HL-60/S4 (cell line): ENCODE data around the gene NT5C.

Experiments
- in situ Hi-C: fragments of 300-500 bp; cut with MboI; formaldehyde crosslinking; loops from 2 replicates; pipeline ENCODE4 v1.14.3; 2022; ENCODE audit warnings: low sequenced_read_pairs

Gene NT5C

DNA sequence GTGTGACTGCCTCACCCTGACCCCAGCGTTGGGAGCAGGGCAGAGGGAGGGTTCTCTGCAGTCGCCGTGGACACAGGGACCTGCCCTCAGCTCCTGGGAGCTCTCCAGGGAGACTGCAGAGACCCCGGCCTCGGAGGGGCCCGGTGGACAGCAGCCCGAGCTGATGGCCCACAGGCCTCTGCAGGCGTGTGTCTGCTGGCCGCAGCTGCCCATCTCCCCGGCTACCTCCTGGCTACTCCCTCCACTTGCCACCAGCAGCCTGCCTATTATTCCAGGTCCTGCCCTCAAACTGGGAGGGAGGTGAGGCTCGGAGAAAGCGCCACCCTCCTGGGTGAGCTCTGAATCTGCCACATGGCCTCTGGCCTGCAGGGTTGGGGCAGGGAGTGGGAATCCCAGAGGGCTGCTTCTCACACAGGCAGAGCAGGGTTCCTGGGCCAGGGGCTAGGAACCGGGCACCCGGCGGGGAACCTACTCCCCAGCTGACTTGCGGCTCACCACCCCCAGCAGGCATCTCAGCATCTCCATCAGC is 36.6 kb downstream of the NT5C start:
- in situ Hi-C loops: no loop called here

DNA sequence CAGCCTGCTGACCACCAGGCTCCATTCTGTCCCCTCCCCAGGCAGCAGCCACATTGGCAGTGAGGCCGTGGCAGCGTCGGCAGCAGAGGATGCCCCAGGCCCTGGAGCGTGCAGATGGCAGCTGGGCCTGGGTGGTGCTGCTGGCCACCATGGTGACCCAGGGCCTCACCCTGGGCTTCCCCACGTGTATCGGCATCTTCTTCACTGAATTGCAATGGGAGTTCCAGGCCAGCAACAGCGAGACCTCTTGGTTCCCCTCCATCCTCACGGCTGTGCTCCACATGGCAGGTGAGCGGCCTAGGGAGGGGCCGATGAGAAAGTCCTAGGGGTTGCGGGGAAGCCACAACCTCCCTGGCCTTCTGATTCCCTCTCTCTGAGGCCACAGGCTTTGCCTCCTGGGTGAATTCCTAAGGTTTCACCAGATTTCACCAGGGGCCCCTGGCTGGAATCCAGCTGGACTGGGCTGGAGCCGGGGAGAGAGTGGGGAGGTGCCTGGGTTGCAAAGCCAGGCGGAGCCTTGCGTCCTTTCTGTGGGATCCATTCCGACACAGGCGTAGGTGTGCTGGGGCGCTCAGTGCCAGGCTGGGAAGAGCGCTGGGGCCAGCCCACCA is 37.9 kb downstream of the NT5C start:
- in situ Hi-C loops: no loop called here

DNA sequence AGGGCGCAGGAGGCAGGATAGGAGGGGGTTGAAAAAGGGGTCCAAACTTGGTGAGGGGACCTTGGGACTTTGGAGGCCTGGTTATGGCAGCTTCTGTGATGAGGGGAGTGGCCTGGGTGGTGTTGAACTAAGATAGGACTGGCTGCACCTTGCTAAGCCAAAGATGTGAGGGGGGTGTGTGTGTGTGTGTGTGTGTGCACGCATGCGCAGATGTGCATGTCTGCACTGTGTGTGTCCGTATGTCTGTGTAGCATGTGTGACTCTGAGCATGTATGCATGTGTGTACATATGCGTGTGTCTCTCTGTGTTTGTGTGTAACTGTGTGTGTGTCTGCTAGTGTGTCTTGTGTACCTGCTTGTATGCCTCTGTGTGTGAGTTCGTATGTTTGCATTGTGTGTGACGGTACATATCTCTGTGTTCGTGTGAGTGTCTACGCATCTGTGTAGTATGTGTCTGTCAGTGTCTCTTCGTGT is 39.7 kb downstream of the NT5C start:
- in situ Hi-C loops: no loop called here

DNA sequence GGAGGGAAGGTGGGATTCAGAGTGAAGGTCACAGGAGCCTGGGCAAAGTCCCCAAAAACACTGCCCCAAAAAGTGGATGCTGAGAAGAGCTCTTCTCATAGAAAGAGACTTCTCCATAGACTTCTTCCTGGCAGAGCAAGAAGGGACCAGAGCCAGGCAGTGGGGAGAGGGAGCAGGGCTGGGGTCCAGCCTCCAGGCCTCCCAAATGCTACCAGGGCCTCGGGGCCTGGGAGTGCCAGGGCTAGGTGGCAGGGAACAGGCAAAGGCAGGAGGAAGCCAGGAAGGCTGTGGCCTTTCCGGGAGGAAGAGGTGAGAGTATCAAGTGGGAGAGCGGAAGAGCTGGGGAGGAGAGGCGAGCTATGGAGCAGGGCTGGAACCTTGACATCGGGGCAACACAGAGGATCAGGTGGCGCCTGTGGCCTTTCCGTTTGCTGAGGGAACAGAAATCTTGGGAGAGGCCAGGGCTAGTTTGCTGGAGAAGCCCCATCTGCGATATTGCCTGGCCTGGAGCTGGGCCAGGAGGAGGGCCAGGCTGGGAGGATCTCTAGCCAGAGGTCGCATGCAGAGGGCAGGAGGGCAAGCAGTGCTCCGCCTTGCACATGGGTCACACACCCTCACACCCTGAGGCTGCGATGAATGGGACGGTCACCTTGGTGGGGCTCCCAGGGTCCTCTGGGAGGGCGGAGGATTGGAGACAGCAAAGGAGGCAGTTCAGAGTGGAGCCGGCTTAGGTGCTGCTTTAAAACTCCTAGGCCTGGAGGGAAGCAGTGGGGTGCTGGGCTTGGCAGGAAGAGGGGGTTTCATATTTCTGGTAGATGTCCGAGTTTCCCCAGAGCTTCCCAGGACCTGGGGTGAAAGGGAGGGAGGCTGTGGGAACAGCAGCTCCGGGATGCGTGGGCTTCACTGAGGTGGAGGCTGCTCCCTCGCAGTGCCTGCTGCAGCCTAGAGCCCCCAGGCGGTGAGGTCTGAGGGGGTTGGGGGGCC is 40.4 kb downstream of the NT5C start:
- in situ Hi-C loops: no loop called here

DNA sequence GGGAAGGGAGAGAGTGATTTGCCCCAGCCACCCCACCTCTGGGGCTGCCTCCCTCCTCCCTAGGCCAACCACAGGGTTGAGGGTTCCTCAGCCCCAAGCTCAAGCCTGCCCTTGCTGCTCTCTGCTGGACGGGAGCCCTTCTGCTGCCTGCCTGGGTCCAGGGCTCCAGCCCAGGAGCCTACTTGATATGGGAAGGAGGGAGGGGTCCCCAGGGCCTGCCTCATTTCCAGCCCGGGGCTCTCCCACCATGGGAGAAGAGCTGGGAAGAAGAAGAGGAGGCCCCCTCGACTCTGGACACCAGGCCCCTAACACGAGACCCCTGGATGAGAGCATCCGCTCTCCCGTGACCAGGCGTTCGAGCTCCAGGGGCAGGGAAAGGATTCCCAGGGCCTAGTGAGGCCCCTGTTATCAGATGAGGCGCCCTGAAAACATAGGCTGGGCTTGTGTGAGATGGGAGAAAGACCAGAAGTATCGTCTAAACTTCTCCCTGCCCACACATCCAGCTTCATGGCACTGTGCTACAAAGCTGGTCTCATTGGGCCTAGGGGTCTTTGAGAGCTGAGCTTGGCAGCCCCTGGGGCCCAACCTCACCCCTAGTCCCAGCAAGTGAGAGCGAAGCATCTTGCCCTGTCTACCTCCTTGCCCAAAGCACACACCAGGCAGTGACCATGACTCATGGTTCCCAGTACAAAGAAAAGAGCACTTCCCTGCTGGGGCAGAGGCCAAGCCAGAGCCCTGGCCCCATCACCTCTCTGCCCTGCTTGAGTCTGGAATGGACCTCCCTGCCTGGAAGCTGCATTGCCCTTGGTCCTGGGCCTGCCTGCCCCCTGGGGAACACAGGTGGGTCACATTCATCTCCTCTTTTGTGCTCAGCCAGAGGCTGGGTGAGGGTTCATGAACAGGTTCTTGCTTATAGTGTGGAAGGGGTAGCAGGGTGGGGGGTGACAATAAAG is 42.8 kb downstream of the NT5C start:
- in situ Hi-C loops: no loop called here

DNA sequence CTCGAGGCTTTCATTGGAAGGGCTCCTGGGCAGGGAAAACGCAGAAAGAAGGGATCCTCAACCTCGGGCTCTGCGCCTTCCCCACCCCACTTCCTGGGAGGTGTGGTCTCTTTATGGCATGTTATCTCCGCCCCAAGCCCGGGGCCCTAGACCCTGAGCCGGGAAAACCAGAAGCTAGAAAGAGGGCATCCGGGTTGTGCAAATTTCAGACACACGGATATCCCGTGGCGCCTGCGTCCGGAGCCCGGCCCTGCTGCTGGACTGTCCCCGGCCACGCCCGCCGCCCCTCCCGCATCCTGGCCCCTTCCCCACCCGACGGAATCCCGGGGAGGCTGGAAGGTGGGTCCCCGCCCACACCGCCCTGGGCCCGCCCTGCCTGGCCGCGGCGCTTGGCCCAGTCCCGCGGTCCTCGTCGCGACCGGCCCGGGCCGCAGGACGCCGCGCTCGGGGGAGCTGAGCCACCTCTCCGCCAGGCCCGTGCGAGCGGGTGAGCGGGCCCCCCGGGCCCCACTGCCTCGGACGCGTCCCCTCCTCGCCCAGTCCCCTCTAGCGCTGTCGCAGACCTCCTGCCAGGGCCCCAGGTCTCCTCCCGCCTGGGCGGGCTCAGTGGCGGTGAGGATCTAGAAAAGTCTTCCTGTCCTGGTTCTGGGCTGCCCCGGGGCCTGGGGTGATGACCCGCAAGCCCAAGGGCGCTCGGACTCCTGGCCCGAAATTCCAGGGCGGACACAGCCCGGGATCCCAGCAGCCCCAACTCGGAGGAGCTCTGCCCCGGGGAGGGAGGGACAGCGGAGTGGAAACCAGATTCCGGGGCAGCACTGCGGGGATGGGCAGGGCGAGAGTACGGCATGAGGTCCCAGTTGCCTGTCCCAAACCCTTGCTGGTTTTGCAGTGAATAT is 43.7 kb downstream of the NT5C start, which contains the start of gene SLC16A5:
Gene SLC16A5, plus strand, starts transcription at position 397 of the 896 bp plus-strand sequence. CDS start 5,683 bp downstream, outside the sequence.
- in situ Hi-C loops: no loop called here

DNA sequence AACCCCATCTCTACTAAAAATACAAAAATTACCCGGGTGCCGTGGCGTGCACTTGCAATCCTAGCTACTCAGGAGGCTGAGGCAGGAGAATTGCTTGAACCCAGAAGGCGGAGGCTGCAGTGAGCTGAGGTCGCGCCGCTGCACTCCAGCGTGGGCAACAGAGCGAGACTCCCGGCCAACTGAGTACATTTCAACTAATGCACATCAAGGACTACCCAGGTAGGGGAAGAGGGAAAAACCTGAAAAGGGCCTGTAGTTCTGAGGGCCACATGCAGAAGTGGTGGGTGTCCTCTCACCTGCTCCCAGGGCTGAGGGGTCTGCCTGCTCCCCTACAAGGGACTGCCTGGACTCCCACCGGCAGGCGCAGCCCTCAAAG is 44.4 kb downstream of the NT5C start:
- in situ Hi-C loops: no loop called here

DNA sequence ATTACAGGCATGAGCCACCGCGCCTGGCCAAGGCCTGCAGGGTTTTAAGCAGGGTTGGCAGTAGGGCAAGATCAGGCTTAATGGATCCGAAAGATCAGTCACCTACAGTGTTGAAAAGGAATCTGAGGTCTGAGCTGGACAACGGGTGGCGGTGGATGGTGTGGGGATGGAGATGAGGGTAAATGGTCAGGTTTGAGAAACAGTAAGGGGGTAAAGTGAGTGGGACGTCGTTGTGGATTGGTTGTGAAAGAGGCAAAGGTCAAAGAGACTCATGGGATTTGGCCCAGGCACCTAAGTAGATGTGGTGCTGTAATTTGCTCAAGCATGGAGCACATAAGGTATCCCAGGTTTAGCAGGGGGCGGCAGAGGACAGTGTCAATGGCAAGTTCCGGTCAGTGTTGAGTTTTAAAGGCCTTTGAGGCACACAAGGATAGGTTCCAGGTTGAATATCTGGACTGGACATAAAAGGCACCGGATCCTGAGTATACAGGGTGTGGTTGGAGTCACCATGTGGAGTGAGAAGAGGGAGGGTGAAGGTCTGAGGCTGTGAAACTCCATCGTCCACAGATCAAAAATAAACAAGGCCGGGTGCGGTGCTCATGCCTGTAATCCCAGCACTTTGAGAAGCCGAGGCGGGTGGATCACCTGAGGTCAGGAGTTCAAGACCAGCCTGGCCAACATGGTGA is 44.9 kb downstream of the NT5C start:
- in situ Hi-C loops: no loop called here

DNA sequence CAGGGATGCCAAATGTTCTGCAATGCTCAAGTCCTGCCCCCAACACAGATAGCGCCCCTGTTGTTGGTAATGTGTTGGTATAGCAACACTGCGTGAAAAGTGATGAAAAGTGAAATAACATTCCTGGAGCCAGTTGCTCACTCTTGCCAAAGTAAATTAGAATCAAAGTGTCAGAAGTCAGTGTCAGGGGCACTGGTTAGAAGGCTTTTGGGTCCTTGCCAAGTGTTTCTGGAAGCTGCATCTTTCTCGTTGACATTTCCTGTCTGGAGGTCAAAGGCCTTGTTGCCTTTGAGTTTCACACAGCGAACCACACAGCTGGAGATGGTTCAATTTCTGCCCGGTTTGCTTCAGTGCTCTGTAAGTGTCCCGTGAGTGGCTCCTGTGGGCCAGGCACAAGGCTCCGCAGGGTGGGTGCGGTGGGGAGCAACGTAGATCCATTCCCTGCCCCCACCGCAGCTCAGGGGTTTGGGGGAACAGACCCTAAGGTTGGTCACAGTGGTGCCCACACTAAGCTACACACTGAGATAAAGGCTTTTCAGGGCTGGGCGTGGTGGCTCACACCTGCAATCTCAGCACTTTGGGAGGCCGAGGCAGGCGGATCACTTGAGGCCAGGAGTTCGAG is 47.4 kb downstream of the NT5C start:
- in situ Hi-C loops: no loop called here

DNA sequence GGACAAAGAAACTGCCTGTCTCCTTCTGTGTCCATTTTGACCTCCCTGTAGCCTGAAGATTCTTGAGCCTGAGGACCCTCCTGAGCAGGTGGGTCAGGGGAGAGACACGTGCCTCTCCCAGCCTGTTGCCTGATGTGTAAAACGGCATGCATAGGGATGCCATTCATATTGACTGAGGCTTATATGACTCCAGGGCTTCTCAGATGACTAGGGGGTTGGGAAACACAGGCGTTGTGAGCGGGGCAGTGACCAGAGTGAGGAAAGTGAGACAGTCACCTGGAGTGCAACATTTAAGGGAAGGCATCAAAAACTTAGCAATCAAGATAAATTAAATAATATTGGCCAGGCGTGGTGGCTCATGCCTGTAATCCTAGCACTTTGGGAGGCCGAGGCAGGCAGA is 48.9 kb downstream of the NT5C start:
- in situ Hi-C loops: no loop called here

DNA sequence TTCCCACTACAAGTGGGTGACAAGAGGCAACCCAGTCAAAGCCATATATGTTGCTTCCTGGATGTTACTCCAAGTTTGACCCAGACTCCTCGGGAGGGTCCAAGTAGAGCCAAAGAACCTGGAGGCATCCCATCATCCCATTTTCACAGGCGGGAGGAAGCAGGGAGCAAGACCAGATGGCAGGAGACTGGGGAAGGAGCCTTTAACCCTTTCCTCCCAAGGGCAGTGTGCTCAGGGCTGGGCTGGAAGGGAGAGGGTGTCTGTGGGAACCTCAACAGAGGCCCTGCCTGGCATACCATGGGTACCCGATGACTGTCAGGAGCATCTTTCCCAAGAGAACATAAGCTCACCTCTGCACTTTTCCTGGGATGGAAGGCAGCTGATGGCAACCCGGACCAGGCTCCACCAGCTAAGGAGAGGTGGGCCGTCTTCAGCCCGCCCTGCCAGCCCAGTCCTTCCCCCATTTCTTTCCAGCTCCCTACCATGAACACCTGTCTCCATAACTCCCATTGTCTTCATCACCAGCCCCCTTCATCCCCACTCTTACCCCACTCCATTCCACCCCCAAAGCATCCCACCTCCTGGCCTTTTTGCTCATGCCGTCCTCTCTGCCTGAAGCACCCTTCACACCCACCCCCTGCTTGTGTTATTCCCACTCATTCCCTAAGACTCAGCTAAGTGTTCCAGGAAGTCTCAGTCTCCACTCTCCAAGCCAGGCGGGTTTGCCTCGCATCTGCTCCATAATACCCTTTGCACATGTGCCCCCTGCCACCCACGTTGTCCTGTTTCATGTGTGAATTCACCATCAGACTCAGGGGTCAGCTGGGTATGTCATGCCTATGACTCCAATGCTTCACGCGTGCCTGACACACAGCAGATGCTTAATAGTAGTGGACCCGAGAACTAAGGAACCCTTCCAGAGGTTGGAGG is 49.7 kb downstream of the NT5C start:
- in situ Hi-C loops: no loop called here
